Measurements from ENCODE around the gene TCF7. TPM values are rescaled to one million over a fixed set of nuclear protein-coding genes. Genes with fewer than 3 reads are reported as not detected.

Gene TCF7
- total RNA-seq, 1 experiment from 2014 or later, result 13.0 TPM

DNA sequence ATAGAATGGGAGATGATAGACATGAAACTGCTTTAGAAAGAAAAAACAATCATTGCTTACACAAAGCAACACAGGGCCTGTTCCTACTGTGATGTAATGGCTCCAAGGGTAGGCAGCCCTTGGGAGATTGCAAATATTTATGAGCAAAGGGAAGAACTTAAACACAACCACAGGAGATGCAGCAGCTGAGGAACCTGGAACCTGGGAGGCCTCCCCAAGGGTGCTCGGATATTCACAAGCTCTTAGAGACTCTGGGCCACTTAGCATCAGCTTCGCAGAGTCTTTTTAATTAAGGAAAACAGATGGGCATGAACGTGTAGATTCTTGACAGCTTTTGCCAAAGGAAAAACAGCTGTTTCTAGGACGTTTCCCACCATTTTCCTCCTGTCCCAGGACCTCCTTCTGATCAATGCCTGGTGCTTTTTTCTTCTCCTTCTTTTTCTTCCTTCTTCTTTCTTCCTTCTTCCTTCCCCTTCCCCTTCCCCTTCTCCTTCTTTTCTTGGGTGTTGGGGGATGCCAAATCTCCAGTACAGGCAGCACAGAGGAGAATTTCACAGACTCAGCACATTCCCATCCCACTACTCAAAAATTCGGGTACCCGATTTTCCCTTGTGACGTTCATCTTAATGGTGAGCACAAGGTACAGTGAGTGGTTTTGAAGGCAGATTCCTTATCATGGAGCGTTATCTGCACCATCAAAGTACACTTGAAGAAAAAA, 28.1 kb upstream of the TCF7 start:
- H3K9me3 ChIP-seq (ENCODE audit: insufficient read depth, low read depth), result no peaks in the 10 kb centered on the region
- H3K27me3 ChIP-seq (ENCODE audit: insufficient read depth, low read depth), result no peaks in the 10 kb centered on the region
- BruUV-seq (replicated peaks), result no TSS peak
- H4K20me1 ChIP-seq (ENCODE audit: insufficient read depth), result no peaks in the 10 kb centered on the region
- no peak overlapping the region for H3K4me3 ChIP-seq
- ChIA-PET POLR2A (ENCODE audit: unreplicated experiment) (no interaction called here), CTCF (no interaction called here)
- peaks cover 18% of the 10 kb centered on the region for H3K4me1 ChIP-seq (replicated peaks; ENCODE audit: insufficient read depth)
- H3K36me3 ChIP-seq (ENCODE audit: low read depth), result no peaks in the 10 kb centered on the region
- peaks cover 23% of the 10 kb centered on the region for H3F3A ChIP-seq (ENCODE audit: insufficient read depth, low read depth)
- no peak for DNase-seq
- H3K4me2 ChIP-seq, result no peak overlapping the region
- H3K27ac ChIP-seq, result no peak overlapping the region
- TF ChIP-seq EZH2 (IDR thresholded peaks at IDR 0.05; ENCODE audit: low read depth), result no peak
- TF ChIP-seq, protein P1, sequence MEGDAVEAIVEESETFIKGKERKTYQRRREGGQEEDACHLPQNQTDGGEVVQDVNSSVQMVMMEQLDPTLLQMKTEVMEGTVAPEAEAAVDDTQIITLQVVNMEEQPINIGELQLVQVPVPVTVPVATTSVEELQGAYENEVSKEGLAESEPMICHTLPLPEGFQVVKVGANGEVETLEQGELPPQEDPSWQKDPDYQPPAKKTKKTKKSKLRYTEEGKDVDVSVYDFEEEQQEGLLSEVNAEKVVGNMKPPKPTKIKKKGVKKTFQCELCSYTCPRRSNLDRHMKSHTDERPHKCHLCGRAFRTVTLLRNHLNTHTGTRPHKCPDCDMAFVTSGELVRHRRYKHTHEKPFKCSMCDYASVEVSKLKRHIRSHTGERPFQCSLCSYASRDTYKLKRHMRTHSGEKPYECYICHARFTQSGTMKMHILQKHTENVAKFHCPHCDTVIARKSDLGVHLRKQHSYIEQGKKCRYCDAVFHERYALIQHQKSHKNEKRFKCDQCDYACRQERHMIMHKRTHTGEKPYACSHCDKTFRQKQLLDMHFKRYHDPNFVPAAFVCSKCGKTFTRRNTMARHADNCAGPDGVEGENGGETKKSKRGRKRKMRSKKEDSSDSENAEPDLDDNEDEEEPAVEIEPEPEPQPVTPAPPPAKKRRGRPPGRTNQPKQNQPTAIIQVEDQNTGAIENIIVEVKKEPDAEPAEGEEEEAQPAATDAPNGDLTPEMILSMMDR (conservative IDR thresholded peaks at IDR 0.05), result no peak
- H3K79me2 ChIP-seq (ENCODE audit: low read depth), result no peaks in the 10 kb centered on the region
- no peaks in the 10 kb centered on the region for H3K9me2 ChIP-seq (ENCODE audit: insufficient read depth)
- H2AFZ ChIP-seq, result no peak overlapping the region
- intact Hi-C loops (cut with micrococcal nuclease; ENCODE audit: unreplicated experiment), result no loop called here

DNA sequence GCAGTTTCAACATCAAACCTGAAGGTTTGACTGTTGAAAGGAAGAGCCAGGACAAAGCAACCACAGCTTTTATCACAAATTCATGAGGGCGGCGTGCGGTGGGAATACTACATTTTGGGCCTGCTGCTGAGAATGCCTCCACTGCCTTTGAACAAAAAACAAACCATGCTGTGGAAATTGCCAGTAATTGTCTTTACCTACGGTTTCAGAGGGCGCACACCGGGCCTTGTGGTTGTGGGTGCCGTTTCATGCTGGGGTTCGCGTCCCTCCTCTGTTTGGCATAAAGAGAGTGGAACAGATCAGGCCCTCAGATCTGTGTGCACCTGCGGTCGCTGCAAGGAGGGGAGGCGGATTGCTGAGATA, 27.6 kb upstream of the TCF7 start:
- H3K4me2 ChIP-seq, result no peak overlapping the region
- TF ChIP-seq, protein P1 (conservative IDR thresholded peaks at IDR 0.05), result no peak
- H3K9me2 ChIP-seq (ENCODE audit: insufficient read depth), result no peaks in the 10 kb centered on the region
- intact Hi-C loops (cut with micrococcal nuclease; ENCODE audit: unreplicated experiment), result no loop called here
- DNase-seq, result no peak
- H3K4me3 ChIP-seq, result no peak overlapping the region
- no peaks in the 10 kb centered on the region for H3K36me3 ChIP-seq (ENCODE audit: low read depth)
- no peaks in the 10 kb centered on the region for H3K79me2 ChIP-seq (ENCODE audit: low read depth)
- BruUV-seq (replicated peaks), result no TSS peak
- no peak overlapping the region for H3K27ac ChIP-seq
- no peaks in the 10 kb centered on the region for H3K27me3 ChIP-seq (ENCODE audit: insufficient read depth, low read depth)
- peaks cover 29% of the 10 kb centered on the region for H3F3A ChIP-seq (ENCODE audit: insufficient read depth, low read depth)
- ChIA-PET CTCF (no interaction called here), POLR2A (ENCODE audit: unreplicated experiment) (no interaction called here)
- H3K4me1 ChIP-seq (replicated peaks; ENCODE audit: insufficient read depth), result peaks cover 23% of the 10 kb centered on the region
- no peaks in the 10 kb centered on the region for H4K20me1 ChIP-seq (ENCODE audit: insufficient read depth)
- no peak overlapping the region for H2AFZ ChIP-seq
- H3K9me3 ChIP-seq (ENCODE audit: insufficient read depth, low read depth), result no peaks in the 10 kb centered on the region

DNA sequence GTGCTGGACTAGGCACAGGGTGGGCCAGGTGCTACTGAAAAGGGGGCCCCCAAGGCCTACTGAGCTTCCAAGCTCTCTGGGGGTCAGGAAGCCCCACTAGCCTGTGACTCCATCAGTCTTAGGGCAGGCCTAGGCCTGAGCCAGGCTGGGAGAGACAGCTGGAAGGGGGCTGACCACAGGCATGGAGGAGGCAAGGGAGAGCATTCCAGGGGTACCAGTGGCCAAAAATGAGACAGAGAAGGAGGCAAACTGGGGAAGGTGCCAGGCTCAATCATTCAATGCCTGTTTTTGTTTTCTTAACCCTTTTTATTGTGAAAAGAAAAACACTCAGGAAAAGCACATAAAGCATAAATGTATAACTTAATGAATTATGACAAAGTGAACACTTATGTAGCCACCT, 26.2 kb upstream of the TCF7 start:
- no peak overlapping the region for H2AFZ ChIP-seq
- no peak for DNase-seq
- H3K36me3 ChIP-seq (ENCODE audit: low read depth), result no peaks in the 10 kb centered on the region
- no TSS peak for BruUV-seq (replicated peaks)
- H3K27ac ChIP-seq, result no peak overlapping the region
- H4K20me1 ChIP-seq (ENCODE audit: insufficient read depth), result no peaks in the 10 kb centered on the region
- no peaks in the 10 kb centered on the region for H3K27me3 ChIP-seq (ENCODE audit: insufficient read depth, low read depth)
- H3K4me3 ChIP-seq, result no peak overlapping the region
- ChIA-PET POLR2A (ENCODE audit: unreplicated experiment) (interaction anchor here (0.6 kb wide), 1 partner anchor 436 kb away, joined by 8 read pairs; no protein-coding TSS in a partner anchor), CTCF (interaction anchor here (0.7 kb wide), 1 partner anchor 548 kb away, joined by 3 read pairs; no protein-coding TSS in a partner anchor)
- H3K79me2 ChIP-seq (ENCODE audit: low read depth), result no peaks in the 10 kb centered on the region
- H3K4me2 ChIP-seq, result no peak overlapping the region
- intact Hi-C loops (cut with micrococcal nuclease; ENCODE audit: unreplicated experiment), result no loop called here
- peaks cover 42% of the 10 kb centered on the region for H3F3A ChIP-seq (ENCODE audit: insufficient read depth, low read depth)
- no peaks in the 10 kb centered on the region for H3K9me3 ChIP-seq (ENCODE audit: insufficient read depth, low read depth)
- TF ChIP-seq, protein P1 (conservative IDR thresholded peaks at IDR 0.05), result no peak
- TF ChIP-seq EZH2 (IDR thresholded peaks at IDR 0.05; ENCODE audit: low read depth), result no peak
- peaks cover 37% of the 10 kb centered on the region for H3K4me1 ChIP-seq (replicated peaks; ENCODE audit: insufficient read depth)
- no peaks in the 10 kb centered on the region for H3K9me2 ChIP-seq (ENCODE audit: insufficient read depth)

Data from PC-9 (cell line).